BLaER1 (cell line): ENCODE measurements around the gene NCEH1.

Source experiments
- H3K27ac ChIP-seq: shearing (Covaris generic); formaldehyde crosslinking; 2 replicates; pipeline ENCODE4 v1.8.1; 2022
- H3K27me3 ChIP-seq: shearing (Covaris generic); formaldehyde crosslinking; 2 replicates; pipeline ENCODE4 v1.8.1; 2022
- H3K36me3 ChIP-seq: shearing (Covaris generic); formaldehyde crosslinking; 2 replicates; pipeline ENCODE4 v1.8.1; 2022
- H3K4me1 ChIP-seq: shearing (Covaris generic); formaldehyde crosslinking; 2 replicates; pipeline ENCODE4 v1.8.1; 2022
- H3K4me2 ChIP-seq: shearing (Covaris generic); formaldehyde crosslinking; 2 replicates; pipeline ENCODE4 v1.8.1; 2022
- H3K4me3 ChIP-seq: shearing (Covaris generic); formaldehyde crosslinking; 2 replicates; pipeline ENCODE4 v1.8.1; 2022
- H3K9ac ChIP-seq: shearing (Covaris generic); formaldehyde crosslinking; 2 replicates; pipeline ENCODE4 v1.8.1; 2022
- H3K9me3 ChIP-seq: shearing (Covaris generic); formaldehyde crosslinking; 2 replicates; pipeline ENCODE4 v1.8.1; 2022
- H4K20me1 ChIP-seq: shearing (Covaris generic); formaldehyde crosslinking; 2 replicates; pipeline ENCODE4 v1.8.1; 2022
- Cebpa-rat ChIP-seq: shearing (Covaris generic); IDR thresholded peaks from 2 replicates; pipeline ENCODE4 v1.8.1; 2022

Gene NCEH1

DNA sequence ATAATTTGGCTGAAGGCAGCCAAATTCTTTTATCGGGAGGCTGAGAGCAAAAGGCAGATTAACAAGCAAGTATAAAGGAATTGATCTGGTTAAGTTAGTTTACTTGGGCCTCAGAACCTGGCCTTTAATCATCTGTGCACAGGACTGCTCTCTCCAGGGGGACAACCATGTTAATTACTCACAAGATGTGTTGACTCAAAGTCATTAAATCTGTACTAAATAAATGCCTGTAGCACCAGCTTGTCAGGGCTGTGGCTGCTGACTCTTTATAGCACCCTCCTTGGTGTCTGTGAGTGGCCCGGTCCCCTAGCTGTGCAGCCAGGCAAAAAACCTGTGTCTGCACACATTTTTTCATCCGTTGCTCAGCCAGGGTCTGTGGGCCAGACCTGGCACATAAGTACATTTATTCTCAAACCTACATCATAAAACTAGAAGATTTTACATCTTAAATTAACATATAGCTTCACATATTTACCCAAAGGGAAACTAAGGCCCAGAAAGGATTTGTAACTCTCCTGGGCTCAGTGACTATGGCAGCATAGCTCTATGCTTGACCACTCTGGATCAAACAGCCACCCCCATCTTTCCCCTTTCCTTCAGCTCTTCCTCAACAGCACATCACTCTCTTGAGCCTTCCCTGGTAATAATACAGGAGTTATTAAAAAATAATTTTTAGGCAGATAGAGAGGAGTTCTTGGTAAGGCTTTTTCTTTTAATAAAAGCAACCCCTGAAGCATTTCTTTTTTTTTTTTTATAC is 51.4 kb downstream of the NCEH1 start:
- no peak for TF ChIP-seq Cebpa-rat
- Histone ChIP-seq H4K20me1 (no peaks in the 10 kb centered on the region), H3K27ac (no peak overlapping the region), H3K27me3 (no peaks in the 10 kb centered on the region), H3K4me3 (no peak overlapping the region), H3K36me3 (no peaks in the 10 kb centered on the region), H3K4me1 (no peaks in the 10 kb centered on the region), H3K4me2 (no peak overlapping the region), H3K9me3 (peaks cover 3% of the 10 kb centered on the region; the same call in 1 of the 2 replicates), H3K9ac (no peak overlapping the region)

DNA sequence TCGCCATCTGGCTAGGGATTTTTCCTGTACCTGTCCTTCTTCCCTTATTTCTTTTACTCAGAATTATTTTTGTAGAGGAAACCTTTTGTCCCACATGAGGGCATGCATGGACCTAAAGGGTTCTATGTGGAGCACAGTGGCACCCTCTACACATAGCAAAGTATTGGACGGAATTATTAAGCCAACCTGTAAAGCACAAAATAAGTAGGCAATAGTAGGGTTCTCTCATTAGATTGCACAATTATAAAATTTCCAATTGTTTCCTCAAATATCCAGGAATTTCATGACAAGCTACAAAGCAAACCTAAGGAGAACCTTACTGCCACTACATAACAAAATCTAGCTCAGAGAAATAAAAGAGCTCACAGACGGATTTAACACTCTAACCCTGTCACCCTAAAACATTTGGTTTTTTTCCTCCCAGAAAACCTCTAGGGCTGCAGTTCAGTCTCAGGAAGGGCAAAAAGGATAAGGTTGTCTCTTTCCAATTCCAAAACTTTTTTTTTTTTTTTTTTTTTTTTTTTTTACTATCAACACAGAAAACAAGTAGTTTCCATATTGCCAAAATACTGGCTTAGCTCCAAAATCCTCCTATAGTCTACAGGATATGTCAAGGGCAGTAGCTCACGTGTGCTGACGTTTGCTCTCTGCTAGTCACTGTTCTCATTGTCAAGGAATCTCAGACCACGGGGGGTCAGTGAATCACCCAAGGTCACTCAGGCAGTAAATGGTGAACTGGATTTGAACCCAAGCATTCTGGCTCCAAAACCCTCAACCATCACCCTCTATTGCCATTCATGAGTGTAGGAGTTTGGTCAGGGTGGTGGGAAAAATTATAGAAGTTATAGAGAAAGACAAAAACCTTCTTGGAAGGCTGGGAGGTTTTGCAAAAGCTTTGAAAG is 52.3 kb downstream of the NCEH1 start:
- no peaks in the 10 kb centered on the region for H4K20me1 ChIP-seq
- H3K9me3 ChIP-seq: peaks cover 3% of the 10 kb centered on the region; the same call in 1 of the 2 replicates
- no peak overlapping the region for H3K9ac ChIP-seq
- no peaks in the 10 kb centered on the region for H3K27me3 ChIP-seq
- TF ChIP-seq Cebpa-rat: no peak
- no peaks in the 10 kb centered on the region for H3K36me3 ChIP-seq
- H3K4me1 ChIP-seq: no peaks in the 10 kb centered on the region
- no peak overlapping the region for H3K4me2 ChIP-seq
- H3K27ac ChIP-seq: no peak overlapping the region
- H3K4me3 ChIP-seq: no peak overlapping the region

DNA sequence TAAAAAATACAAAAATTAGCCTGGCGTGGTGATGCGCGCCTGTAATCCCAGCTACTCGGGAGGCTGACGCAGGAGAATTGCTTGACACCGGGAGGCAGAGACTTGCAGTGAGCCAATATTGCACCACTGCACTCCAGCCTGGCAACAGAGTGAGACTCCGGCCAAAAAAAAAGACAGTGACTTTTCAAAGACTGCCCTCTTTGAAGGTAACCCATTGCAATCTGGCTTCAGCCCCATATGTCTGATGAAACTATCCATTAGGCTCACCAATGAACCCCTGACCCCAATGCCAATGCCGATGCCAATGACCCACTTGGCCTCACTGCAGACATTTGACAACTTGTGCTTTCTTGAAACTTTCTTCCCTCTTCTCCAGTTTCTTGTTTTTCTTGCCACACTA is 54.3 kb downstream of the NCEH1 start:
- Histone ChIP-seq H3K27ac (no peak overlapping the region), H3K9ac (no peak overlapping the region), H3K4me2 (no peak overlapping the region), H3K4me1 (peaks cover 9% of the 10 kb centered on the region), H3K9me3 (peaks cover 3% of the 10 kb centered on the region; the same call in 1 of the 2 replicates), H3K4me3 (no peak overlapping the region), H3K36me3 (no peaks in the 10 kb centered on the region), H3K27me3 (no peaks in the 10 kb centered on the region), H4K20me1 (no peaks in the 10 kb centered on the region)
- TF ChIP-seq Cebpa-rat: no peak

DNA sequence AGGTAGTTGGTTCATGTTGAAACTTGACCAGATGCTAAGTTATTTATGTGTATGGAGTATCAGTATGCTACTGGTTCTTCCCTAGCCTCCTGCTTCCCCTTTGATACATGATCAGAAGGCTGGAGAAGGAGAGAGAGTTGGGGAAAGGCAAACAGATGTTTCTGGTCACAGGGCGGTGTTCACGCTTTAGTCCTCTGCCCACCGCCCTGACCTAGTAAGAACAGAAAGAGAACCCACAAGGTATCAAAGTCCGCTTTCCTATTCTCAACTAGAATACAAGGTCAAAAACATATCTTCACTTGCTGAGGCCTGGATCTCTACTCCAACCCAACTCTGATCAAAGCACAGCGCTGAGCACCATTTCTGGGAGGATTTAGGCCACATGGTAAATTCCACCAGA is 55.5 kb downstream of the NCEH1 start:
- no peak overlapping the region for H3K4me2 ChIP-seq
- no peak overlapping the region for H3K9ac ChIP-seq
- no peak overlapping the region for H3K4me3 ChIP-seq
- H4K20me1 ChIP-seq: no peaks in the 10 kb centered on the region
- H3K4me1 ChIP-seq: peaks cover 9% of the 10 kb centered on the region
- H3K36me3 ChIP-seq: no peaks in the 10 kb centered on the region
- H3K27me3 ChIP-seq: no peaks in the 10 kb centered on the region
- no peak for TF ChIP-seq Cebpa-rat
- H3K27ac ChIP-seq: no peak overlapping the region
- H3K9me3 ChIP-seq: peaks cover 3% of the 10 kb centered on the region; the same call in 1 of the 2 replicates

DNA sequence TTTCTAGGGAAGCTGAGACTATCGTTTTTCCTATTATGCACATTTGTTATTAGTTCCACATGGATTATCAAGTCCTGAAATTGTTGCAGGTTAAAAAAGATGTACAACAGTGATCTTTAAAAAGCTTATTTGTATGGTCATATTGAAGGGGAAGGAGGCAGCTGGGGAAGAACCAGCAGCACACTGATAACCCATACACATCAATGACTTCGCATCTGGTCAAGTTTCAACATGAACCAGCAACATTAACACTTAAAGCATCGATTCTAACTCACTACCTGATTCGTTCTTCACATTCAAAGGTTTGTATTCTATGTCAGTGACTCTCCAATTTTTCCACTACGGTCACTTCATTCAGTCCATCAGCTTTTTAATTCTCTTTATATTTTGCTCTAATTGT is 56.4 kb downstream of the NCEH1 start:
- Histone ChIP-seq H3K27ac (no peak overlapping the region), H3K4me1 (peaks cover 9% of the 10 kb centered on the region), H3K9me3 (no peaks in the 10 kb centered on the region; the same call in 1 of the 2 replicates), H3K4me3 (no peak overlapping the region), H3K9ac (no peak overlapping the region), H3K36me3 (no peaks in the 10 kb centered on the region), H3K27me3 (no peaks in the 10 kb centered on the region), H3K4me2 (no peak overlapping the region), H4K20me1 (no peaks in the 10 kb centered on the region)
- TF ChIP-seq Cebpa-rat: no peak

DNA sequence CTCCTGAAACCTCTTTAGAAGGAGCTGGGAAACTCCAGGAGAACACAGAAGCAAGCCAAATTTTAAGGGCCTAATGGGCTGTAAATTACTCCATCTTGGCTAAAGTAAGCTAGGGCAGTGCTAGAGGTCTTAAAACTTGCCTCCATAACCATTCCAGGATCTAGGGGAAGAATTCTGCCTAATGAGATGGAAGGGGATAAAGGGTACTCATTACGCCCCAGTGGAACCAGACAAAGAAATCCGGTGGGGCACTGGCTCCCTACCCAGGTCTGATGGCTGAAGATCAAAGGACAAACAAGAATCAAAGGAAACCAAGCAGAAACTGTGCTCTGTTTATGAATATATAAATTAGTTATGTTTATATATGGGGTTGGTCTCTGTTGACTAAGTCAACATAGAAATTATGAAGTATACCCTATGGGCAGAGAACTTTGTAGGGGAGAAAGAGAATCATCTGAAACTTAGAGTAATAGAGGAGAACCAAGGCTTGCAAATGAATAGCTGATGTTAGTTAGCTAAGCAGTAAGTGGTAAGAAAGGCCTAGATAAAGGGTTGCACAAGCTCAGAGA is 57.8 kb downstream of the NCEH1 start:
- H3K4me1 ChIP-seq: peaks cover 9% of the 10 kb centered on the region
- no peaks in the 10 kb centered on the region for H3K9me3 ChIP-seq
- no peaks in the 10 kb centered on the region for H3K36me3 ChIP-seq
- H3K27me3 ChIP-seq: no peaks in the 10 kb centered on the region
- H3K9ac ChIP-seq: no peak overlapping the region
- H4K20me1 ChIP-seq: no peaks in the 10 kb centered on the region
- H3K27ac ChIP-seq: no peak overlapping the region
- H3K4me3 ChIP-seq: no peak overlapping the region
- no peak for TF ChIP-seq Cebpa-rat
- H3K4me2 ChIP-seq: 0 out of 2 replicates have a peak overlapping the region, but pooled peaks have one; percentile 13

DNA sequence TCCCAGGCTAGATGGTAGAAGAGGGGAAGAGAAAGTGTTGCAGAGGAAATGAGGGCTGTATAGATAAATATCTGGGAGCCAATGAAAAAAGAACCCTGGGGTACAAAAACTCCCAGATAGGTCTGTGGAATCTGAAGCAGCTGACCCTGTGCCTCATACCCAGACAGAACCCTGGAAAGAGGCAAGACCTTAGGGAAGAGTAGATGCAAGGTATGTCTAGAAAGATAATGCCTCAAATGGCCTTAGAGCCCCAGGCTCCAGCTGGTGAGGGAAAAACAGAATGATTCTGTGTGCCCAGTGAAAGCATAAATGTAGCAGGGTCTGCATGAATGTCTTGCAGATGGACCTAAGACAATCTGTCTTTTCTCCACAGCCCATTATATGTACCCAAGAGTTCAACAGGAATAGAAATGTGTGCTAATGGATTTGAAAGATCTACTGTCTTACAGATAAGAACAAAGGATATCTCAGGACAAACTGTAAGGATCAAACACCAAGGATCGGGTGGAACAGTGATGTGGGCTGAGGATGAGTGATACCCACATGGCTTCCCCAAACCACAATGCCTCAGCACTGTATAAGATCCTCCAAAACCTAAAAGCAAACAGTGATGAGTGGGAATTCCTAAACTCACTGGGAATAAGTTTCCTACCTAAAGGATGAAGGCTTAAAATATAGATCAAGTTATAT is 58.8 kb downstream of the NCEH1 start:
- Histone ChIP-seq H3K4me2 (no peak overlapping the region), H3K4me3 (no peak overlapping the region), H3K27ac (no peak overlapping the region)

DNA sequence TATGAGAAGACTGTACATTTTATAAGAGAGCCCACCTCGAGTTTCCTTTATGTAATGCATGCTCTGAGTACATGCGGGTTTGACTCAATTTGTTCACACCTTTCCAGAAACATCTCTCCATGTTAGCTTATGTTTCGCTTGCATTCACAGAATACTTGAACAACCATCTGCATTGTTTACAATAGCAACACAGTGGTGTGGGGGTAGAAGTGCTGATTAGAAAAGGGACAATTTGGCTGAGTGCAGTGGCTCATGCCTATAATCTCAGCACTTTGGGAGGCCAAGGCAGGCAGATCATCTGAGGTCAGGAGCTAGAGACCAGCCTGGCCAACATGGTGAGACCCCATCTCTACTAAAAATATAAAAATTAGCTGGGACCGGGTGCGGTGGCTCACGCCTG is 60.9 kb downstream of the NCEH1 start:
- Histone ChIP-seq H3K9ac (no peak overlapping the region), H3K9me3 (no peaks in the 10 kb centered on the region), H3K36me3 (no peaks in the 10 kb centered on the region), H3K4me3 (no peak overlapping the region), H3K27ac (no peak overlapping the region), H3K4me1 (peaks cover 9% of the 10 kb centered on the region), H3K4me2 (no peak overlapping the region), H3K27me3 (no peaks in the 10 kb centered on the region), H4K20me1 (no peaks in the 10 kb centered on the region)
- TF ChIP-seq Cebpa-rat: no peak

More for the DNA sequence above, 58.8 kb downstream of the NCEH1 start:
- H3K9ac ChIP-seq: no peak overlapping the region
- H4K20me1 ChIP-seq: no peaks in the 10 kb centered on the region
- peaks cover 9% of the 10 kb centered on the region for H3K4me1 ChIP-seq
- H3K36me3 ChIP-seq: no peaks in the 10 kb centered on the region
- no peaks in the 10 kb centered on the region for H3K27me3 ChIP-seq
- no peak for TF ChIP-seq Cebpa-rat
- no peaks in the 10 kb centered on the region for H3K9me3 ChIP-seq

DNA sequence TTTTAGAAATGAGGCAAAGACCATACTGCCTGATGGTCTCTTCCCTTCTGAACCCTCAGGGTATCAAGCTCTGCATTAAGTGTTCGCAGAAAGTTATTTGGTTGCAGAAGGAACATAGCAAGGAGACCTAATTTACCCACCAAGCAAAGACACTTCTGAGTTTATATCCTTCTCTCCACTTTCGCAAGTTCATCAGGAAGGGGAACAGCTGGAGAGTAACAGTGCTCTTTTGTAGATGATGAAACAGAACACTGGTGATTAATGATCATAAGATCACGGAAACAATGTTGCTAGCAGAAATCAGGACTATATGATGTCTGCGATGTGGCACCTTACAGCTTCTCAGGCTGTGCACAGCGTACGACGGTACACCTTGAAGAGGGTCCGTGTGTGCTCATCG is 62.1 kb downstream of the NCEH1 start:
- H4K20me1 ChIP-seq: no peaks in the 10 kb centered on the region
- H3K4me3 ChIP-seq: no peak overlapping the region
- no peak for TF ChIP-seq Cebpa-rat
- peaks cover 9% of the 10 kb centered on the region for H3K4me1 ChIP-seq
- H3K27me3 ChIP-seq: no peaks in the 10 kb centered on the region
- H3K27ac ChIP-seq: no peak overlapping the region
- H3K9me3 ChIP-seq: no peaks in the 10 kb centered on the region
- no peak overlapping the region for H3K4me2 ChIP-seq
- H3K9ac ChIP-seq: no peak overlapping the region
- H3K36me3 ChIP-seq: no peaks in the 10 kb centered on the region
